Peyer's patch (tissue), 4 donors: ENCODE data around the gene ARHGAP26. TPM values are rescaled to one million over a fixed set of nuclear protein-coding genes. Genes with fewer than 3 reads are reported as not detected.

Experiments used
- DNase-seq, 3 donors: peaks; one replicate each; pipeline ENCODE4 v3.0.0-alpha.2; 2017 to 2019
- H3K27ac ChIP-seq, 4 donors: fragments of 200-600 bp; sonication (generic); one replicate each; pipeline ENCODE4 v1.5.1; 2016 to 2019
- H3K27me3 ChIP-seq, 2 donors: fragments of 200-600 bp; sonication (generic); one replicate each; pipeline ENCODE4 v1.5.1; 2019
- H3K36me3 ChIP-seq, 3 donors: fragments of 200-600 bp; sonication (generic); one replicate each; pipeline ENCODE4 v1.5.1; 2016 to 2019
- H3K4me1 ChIP-seq, 4 donors: fragments of 200-600 bp; sonication (generic); one replicate each; pipeline ENCODE4 v1.5.1; 2016 to 2019
- H3K4me3 ChIP-seq, 4 donors: fragments of 200-600 bp; sonication (generic); 1 replicate in 3 of 4; 2 replicates in 1 of 4; pipeline ENCODE4 v1.5.1; 2016 to 2019; ENCODE audit warnings: mild to moderate bottlenecking in 1 of 4
- H3K9me3 ChIP-seq, 4 donors: fragments of 200-600 bp; sonication (generic); one replicate each; pipeline ENCODE4 v1.5.1; 2016 to 2019; ENCODE audit warnings: mild to moderate bottlenecking in 1 of 4
- CTCF ChIP-seq, 6 experiments: fragments of 450-650 bp in 4 of 6; fragments of 200-600 bp in 2 of 6; sonication (generic) in 1 of 6; IDR thresholded peaks; one replicate each; pipeline ENCODE4 v1.5.1; 2017 to 2019; ENCODE audit warnings: antibody characterized with exemption in 6 of 6, mild to moderate bottlenecking in 3 of 6, moderate library complexity in 1 of 6
- POLR2A ChIP-seq, 2 donors: fragments of 450-650 bp; IDR thresholded peaks; one replicate each; pipeline ENCODE4 v1.5.1; 2017; ENCODE audit warnings: antibody characterized with exemption in 2 of 2, mild to moderate bottlenecking in 2 of 2, moderate library complexity in 2 of 2
- total RNA-seq, 4 donors: library from RNA; depleted of rRNA; stranded (reverse); fragments of >200 nt; gene quantifications; one replicate each; pipeline ENCODE4 v1.1.0, GENCODE V29; 2016

ARHGAP26 gene
- total RNA-seq, 4 donors from 2014 or later, result 60.1 to 180 (median 126) TPM

GRCh38 chr5:142841511-142842265 is 71.5 kb downstream of the ARHGAP26 start:
- Histone ChIP-seq H3K9me3 (no peaks in the 10 kb centered on the region), H3K27ac (no peak overlapping the region), H3K4me3 (no peak overlapping the region), H3K27me3 (no peaks in the 10 kb centered on the region), H3K36me3 (no peaks in the 10 kb centered on the region), H3K4me1 (peaks cover 0 to 24% (median 2%) of the 10 kb centered on the region in 4 donors)
- DNase-seq, result no peak
- no peak for TF ChIP-seq CTCF (IDR thresholded peaks at IDR 0.05)
- TF ChIP-seq POLR2A (IDR thresholded peaks at IDR 0.05), result no peak

GRCh38 chr5:142842994-142843905 is 73.1 kb downstream of the ARHGAP26 start:
- H3K36me3 ChIP-seq, result no peaks in the 10 kb centered on the region
- no peak overlapping the region for H3K4me3 ChIP-seq
- DNase-seq, result no peak
- H3K27me3 ChIP-seq, result no peaks in the 10 kb centered on the region
- TF ChIP-seq CTCF (IDR thresholded peaks at IDR 0.05), result no peak
- no peak for TF ChIP-seq POLR2A (IDR thresholded peaks at IDR 0.05)
- H3K27ac ChIP-seq, result no peak overlapping the region
- peaks cover 0 to 24% (median 2%) of the 10 kb centered on the region in 4 donors for H3K4me1 ChIP-seq
- H3K9me3 ChIP-seq, result no peaks in the 10 kb centered on the region

- Histone ChIP-seq H3K9me3 (no peaks in the 10 kb centered on the region), H3K4me1 (peaks cover 0 to 24% (median 2%) of the 10 kb centered on the region in 4 donors), H3K36me3 (no peaks in the 10 kb centered on the region), H3K27me3 (no peaks in the 10 kb centered on the region), H3K4me3 (no peak overlapping the region), H3K27ac (peak overlapping the region; percentile 39 to 66 (median 54))
- DNase-seq, result no peak
- TF ChIP-seq POLR2A (IDR thresholded peaks at IDR 0.05) (no peak), CTCF (IDR thresholded peaks at IDR 0.05) (no peak)
These were observed 74.7 kb downstream of the ARHGAP26 start for GRCh38 chr5:142844866-142845265.

- Histone ChIP-seq H3K4me3 (no peak overlapping the region), H3K4me1 (peaks cover 0 to 24% (median 2%) of the 10 kb centered on the region in 4 donors), H3K27ac (peak overlapping the region in 3 of 4 donors; percentile 50 to 66 (median 58)), H3K27me3 (no peaks in the 10 kb centered on the region), H3K9me3 (no peaks in the 10 kb centered on the region), H3K36me3 (no peaks in the 10 kb centered on the region)
- peak in 1 of 3 donors; percentile 59 for DNase-seq
- TF ChIP-seq CTCF (IDR thresholded peaks at IDR 0.05) (peak in 2 of 6 experiments; percentile 9 to 14), POLR2A (IDR thresholded peaks at IDR 0.05) (no peak)
These were observed 75.3 kb downstream of the ARHGAP26 start for GRCh38 chr5:142845402-142845921.

- TF ChIP-seq POLR2A (IDR thresholded peaks at IDR 0.05), result no peak
- Histone ChIP-seq H3K4me3 (no peak overlapping the region), H3K27ac (peak overlapping the region in 3 of 4 donors; percentile 50 to 66 (median 58)), H3K36me3 (no peaks in the 10 kb centered on the region), H3K9me3 (no peaks in the 10 kb centered on the region), H3K27me3 (no peaks in the 10 kb centered on the region), H3K4me1 (peaks cover 0 to 24% (median 2%) of the 10 kb centered on the region in 4 donors)
- no peak for DNase-seq
These were observed 75.8 kb downstream of the ARHGAP26 start for GRCh38 chr5:142845954-142846398.
